MCF 10A (cell line): Measurements from ENCODE around the gene BTBD2. TPM values are rescaled to one million over a fixed set of nuclear protein-coding genes. Genes with fewer than 3 reads are reported as not detected.
A peak's percentile ranks its signal among the peaks of the same experiment; 100 is the strongest.

Experiments
- BruUV-seq: library from RNA; stranded (reverse); fragments of 400-500 nt; replicated peaks from 2 replicates; lab custom pipeline; 2021; lab: Mats Ljungman, UMichigan
- CTCF ChIA-PET: fragments of 300-600 bp; sonication (Branson Sonifier 250); formaldehyde crosslinking; extraction: SDS; loops from one replicate; lab custom pipeline; 2021; ENCODE audit warnings: antibody characterized with exemption, inconsistent platforms; lab: Yijun Ruan, JAX
- POLR2A ChIA-PET: fragments of 300-600, 350-650 bp; sonication (Branson Sonifier 250); formaldehyde crosslinking; extraction: SDS; loops from one replicate; lab custom pipeline; 2020; ENCODE audit warnings: antibody characterized with exemption, inconsistent platforms; lab: Yijun Ruan, JAX
- DNase-seq: peaks from one replicate; pipeline ENCODE4 v3.0.0-alpha.2; 2018; ENCODE audit not compliant: unreplicated experiment
- H3K27ac Mint-ChIP-seq: one replicate; pipeline ENCODE4 v1.8.0; 2022; ENCODE audit warnings: mild to moderate bottlenecking, low read depth, mixed read lengths; ENCODE audit not compliant: unreplicated experiment
- H3K27me3 Mint-ChIP-seq: one replicate; pipeline ENCODE4 v1.8.0; 2022; ENCODE audit warnings: mixed read lengths; ENCODE audit not compliant: insufficient read depth, unreplicated experiment
- H3K36me3 Mint-ChIP-seq: one replicate; pipeline ENCODE4 v1.8.0; 2022; ENCODE audit warnings: mild to moderate bottlenecking, moderate library complexity, mixed read lengths; ENCODE audit not compliant: insufficient read depth, unreplicated experiment
- H3K4me1 Mint-ChIP-seq: one replicate; pipeline ENCODE4 v1.8.0; 2022; ENCODE audit warnings: mixed read lengths; ENCODE audit not compliant: insufficient read depth, unreplicated experiment
- H3K4me3 Mint-ChIP-seq: one replicate; pipeline ENCODE4 v1.8.0; 2022; ENCODE audit warnings: mild to moderate bottlenecking, moderate library complexity, mixed read lengths; ENCODE audit not compliant: unreplicated experiment
- H3K9me3 Mint-ChIP-seq: one replicate; pipeline ENCODE4 v1.8.0; 2022; ENCODE audit warnings: mixed read lengths; ENCODE audit not compliant: unreplicated experiment
- CTCF ChIP-seq: fragments of 200-600 bp; IDR thresholded peaks from one replicate; pipeline ENCODE4 v1.8.0; 2022; ENCODE audit warnings: antibody characterized with exemption, mild to moderate bottlenecking; ENCODE audit not compliant: unreplicated experiment
- intact Hi-C: fragments of 100-400 bp; cut with micrococcal nuclease; formaldehyde crosslinking; loops from 2 replicates; pipeline ENCODE4 v1.14.1; 2022
- total RNA-seq: library from RNA; stranded (reverse); gene quantifications from 2 replicates; pipeline ENCODE4 v1.2.3, GENCODE V29; 2022

Gene BTBD2
- total RNA-seq, 1 experiment from 2014 or later = 53.1 TPM

GRCh38 chr19:1954532-1954933, 61.0 kb downstream of the BTBD2 start:
- no peak for TF ChIP-seq CTCF
- no TSS peak for BruUV-seq
- POLR2A ChIA-PET = no interaction called here
- Mint-ChIP-seq H3K4me1 (no peaks in the 10 kb centered on the region), H3K27ac (no peak overlapping the region), H3K4me3 (no peak overlapping the region), H3K36me3 (peaks cover 27% of the 10 kb centered on the region), H3K27me3 (no peaks in the 10 kb centered on the region), H3K9me3 (no peaks in the 10 kb centered on the region)
- CTCF ChIA-PET = no interaction called here
- no peak for DNase-seq
- intact Hi-C loops = no loop called here

- no TSS peak for BruUV-seq
- CTCF ChIA-PET = interaction anchor here (0.6 kb wide), 3 partner anchors 66 to 186 kb away, joined by 3 to 9 read pairs (median 4); no protein-coding TSS in a partner anchor
- intact Hi-C loops = no loop called here
- POLR2A ChIA-PET = no interaction called here
- Mint-ChIP-seq H3K4me1 (no peaks in the 10 kb centered on the region), H3K27me3 (no peaks in the 10 kb centered on the region), H3K27ac (no peak overlapping the region), H3K4me3 (no peak overlapping the region), H3K36me3 (peaks cover 27% of the 10 kb centered on the region), H3K9me3 (no peaks in the 10 kb centered on the region)
- TF ChIP-seq CTCF = no peak
- DNase-seq = no peak
These were observed 61.9 kb downstream of the BTBD2 start for GRCh38 chr19:1953441-1954094.

GRCh38 chr19:1953037-1953436, 62.5 kb downstream of the BTBD2 start:
- H3K27ac Mint-ChIP-seq = no peak overlapping the region
- no peak for DNase-seq
- CTCF ChIA-PET = interaction anchor here (0.6 kb wide), 2 partner anchors 66 to 104 kb away, joined by 4 to 9 read pairs; no protein-coding TSS in a partner anchor
- no peak for TF ChIP-seq CTCF
- H3K4me1 Mint-ChIP-seq = no peaks in the 10 kb centered on the region
- POLR2A ChIA-PET = no interaction called here
- intact Hi-C loops = no loop called here
- H3K4me3 Mint-ChIP-seq = no peak overlapping the region
- no peaks in the 10 kb centered on the region for H3K27me3 Mint-ChIP-seq
- H3K36me3 Mint-ChIP-seq = peaks cover 27% of the 10 kb centered on the region
- BruUV-seq = no TSS peak
- H3K9me3 Mint-ChIP-seq = no peaks in the 10 kb centered on the region

GRCh38 chr19:1952635-1953034, 62.9 kb downstream of the BTBD2 start:
- intact Hi-C loops = no loop called here
- Mint-ChIP-seq H3K36me3 (peaks cover 27% of the 10 kb centered on the region), H3K27ac (peak overlapping the region; percentile 16), H3K27me3 (no peaks in the 10 kb centered on the region), H3K9me3 (no peaks in the 10 kb centered on the region), H3K4me1 (no peaks in the 10 kb centered on the region), H3K4me3 (no peak overlapping the region)
- CTCF ChIA-PET = interaction anchor here (0.6 kb wide), 1 partner anchor 104 kb away, joined by 4 read pairs; no protein-coding TSS in a partner anchor
- no peak for DNase-seq
- POLR2A ChIA-PET = no interaction called here
- TF ChIP-seq CTCF = no peak
- no TSS peak for BruUV-seq
